Left kidney (tissue), 2 donors: ENCODE data around the gene ANKRD6. TPM values are rescaled to one million over a fixed set of nuclear protein-coding genes. Genes with fewer than 3 reads are reported as not detected.
A peak's percentile ranks its signal among the peaks of the same experiment; 100 is the strongest.
"Not testable (repeated sequence)": the region's sequence is repeated elsewhere in the genome, so short reads cannot be mapped to it uniquely, and the experiment has no call there.

Source experiments
- DNase-seq: peaks from one replicate; pipeline ENCODE4 v3.0.0-alpha.2; 2013
- polyA plus RNA-seq: library from polyadenylated mRNA; unstranded; fragments of 120-200 nt; gene quantifications from one replicate; pipeline ENCODE4 v1.2.1, GENCODE V29; 2013; ENCODE audit not compliant: insufficient read length

The ANKRD6 gene
- polyA plus RNA-seq, 1 donor = 36.5 TPM

DNA sequence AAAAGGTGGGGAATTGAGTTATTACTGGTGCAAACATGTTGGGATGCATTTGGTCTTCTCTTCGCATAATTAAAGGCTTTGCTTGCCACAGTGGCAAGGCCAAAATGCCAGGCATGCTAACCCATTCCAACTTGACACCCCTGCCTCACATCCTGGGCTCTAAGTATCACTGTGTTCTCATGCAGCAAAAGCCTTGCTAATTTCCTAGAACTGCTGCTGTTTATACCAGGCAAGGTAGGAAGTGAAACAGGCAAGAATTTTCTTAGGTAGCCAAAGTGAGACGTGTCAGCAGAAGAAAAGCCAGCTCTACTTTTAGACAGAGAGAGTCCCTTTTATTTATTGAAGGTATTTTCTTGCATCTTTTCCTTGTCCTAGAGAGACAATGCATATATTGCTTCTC lies 164.4 kb downstream of the ANKRD6 start:
- no peak for DNase-seq

DNA sequence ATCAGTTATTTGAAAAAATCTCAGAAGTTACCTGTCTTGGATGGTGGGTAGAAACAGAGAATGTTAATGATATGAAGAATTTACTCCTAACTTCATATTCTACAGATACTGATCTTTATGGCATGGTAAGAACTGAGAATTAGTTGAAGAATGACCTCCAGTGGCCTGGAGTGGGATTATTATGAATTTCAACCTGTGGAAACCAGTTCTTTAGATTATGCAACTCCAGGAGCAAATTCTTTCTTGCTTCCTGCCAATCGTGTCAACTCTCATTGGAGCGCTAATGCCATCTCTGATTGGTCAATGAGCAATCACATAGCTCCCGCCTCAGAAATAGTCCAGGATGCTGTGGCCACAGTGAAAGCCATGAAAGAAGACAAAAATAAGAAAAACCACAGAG lies 165.0 kb downstream of the ANKRD6 start:
- DNase-seq = no peak

DNA sequence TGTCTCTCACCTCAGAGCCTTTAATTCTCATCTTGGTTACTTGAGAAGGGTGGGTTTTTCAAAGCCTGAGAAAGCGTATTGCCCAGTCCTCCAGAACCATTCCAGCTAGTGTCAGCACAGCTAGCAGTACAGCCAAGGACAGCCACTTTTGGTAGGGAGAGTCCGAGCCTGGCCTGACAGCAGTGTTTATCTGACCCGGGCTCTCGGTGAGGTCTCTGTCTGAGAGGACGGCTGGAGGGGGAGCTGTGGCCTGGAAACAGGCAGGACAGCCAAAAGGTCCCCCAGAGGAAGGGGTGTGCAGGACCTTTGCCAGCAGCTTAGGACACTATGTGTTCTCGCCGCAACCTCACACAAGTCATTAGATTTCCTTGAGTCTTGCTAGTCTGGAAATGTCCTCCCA lies 166.8 kb downstream of the ANKRD6 start:
- DNase-seq = no peak

DNA sequence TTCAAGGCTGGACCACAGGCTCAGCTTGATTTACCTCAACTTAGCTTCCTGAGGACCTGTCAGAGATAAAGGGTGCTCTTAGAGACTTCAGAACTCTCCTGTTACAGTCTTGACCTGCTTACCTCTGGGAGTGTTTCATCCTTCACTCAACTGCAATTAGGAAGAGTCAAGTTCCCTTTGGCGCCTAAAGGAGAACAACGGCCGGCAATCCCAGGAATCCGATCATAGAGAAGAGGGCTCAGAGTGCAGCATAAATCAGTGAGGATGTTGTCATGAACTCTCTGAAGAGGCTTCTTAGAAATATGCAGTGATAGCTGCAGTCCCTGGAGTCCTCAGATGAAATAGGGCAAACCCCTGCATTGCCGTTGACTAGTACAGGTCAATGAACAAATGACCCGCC lies 169.2 kb downstream of the ANKRD6 start:
- DNase-seq = peak; percentile 66

DNA sequence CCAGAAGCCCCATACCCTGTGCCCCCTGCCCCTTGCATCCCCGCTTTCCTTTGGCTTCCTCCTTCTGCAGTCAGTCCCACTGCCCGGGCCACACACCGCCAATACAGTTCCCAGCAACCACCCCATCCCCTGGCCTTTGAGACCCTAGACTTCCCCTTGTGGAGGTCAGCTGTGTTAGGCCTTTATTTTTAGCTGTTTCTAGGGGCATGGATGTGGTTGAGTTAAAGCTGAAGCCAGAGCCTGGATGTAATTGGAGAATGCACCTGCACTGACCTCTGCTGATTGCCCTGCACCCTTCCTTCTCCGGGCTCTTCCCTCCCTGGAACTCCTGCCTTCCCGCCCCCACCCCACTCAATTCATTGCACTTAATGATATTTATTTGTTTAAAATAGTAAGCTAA lies 171.7 kb downstream of the ANKRD6 start:
- DNase-seq = no peak

DNA sequence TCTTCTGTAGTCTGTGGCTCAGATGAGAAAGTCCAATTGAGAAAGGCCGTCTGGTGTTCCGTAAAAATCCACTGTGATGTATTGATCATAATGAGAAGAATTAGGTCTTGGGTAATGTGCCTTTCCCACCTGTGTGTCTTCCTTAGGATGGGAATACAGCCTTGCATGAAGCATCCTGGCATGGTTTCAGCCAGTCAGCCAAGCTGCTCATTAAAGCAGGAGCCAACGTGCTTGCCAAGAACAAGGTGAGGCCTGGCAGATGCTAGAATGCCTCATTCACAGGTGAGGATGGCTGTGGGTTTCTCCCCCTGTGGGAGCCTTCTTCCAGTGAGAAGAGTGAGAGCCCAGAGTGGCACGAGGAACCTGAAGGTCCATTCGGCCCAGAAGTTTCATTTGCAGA lies 172.9 kb downstream of the ANKRD6 start:
- no peak for DNase-seq

DNA sequence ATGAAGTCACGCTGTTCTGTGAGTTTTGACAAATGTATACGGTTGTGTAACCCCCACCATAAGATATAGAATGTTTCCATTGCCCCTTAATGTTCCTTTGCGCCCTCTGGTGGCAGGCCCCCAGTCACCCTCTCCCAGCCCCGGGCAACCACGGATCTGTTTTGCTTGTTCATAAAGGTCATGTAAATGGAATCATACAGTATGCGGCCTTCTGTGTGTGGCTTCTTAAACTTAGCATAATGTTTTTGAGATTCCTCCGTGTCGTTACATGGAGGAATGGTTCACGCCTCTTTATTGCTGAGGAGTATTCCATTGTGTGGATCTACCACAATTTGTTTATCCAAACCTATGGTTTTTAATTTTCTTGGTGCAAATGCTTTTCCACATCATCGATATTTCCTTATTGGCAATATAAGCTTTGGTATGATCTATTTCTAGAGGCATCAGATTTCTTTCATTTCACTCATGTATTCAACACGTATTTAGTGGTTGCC lies 177.2 kb downstream of the ANKRD6 start:
- no peak for DNase-seq

DNA sequence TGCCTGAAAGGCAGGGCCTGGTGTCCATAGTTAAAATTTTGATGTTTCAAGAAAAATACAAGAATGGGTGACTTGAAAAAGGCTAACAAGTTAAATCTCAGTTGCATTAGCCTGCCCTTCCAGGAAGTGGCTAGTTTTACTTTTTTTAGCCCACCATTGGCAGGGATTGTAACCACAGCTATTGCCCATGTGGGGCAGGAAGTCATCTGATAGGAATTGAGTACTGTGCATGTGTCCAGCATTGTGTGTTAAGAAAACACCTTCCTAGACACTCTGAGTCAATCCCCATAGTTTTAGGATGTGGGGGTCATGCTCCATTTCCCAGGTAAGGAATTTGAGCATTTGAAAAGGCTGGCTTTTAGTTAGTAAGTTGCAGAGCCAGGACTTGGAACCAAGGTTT lies 178.7 kb downstream of the ANKRD6 start:
- DNase-seq = no peak

DNA sequence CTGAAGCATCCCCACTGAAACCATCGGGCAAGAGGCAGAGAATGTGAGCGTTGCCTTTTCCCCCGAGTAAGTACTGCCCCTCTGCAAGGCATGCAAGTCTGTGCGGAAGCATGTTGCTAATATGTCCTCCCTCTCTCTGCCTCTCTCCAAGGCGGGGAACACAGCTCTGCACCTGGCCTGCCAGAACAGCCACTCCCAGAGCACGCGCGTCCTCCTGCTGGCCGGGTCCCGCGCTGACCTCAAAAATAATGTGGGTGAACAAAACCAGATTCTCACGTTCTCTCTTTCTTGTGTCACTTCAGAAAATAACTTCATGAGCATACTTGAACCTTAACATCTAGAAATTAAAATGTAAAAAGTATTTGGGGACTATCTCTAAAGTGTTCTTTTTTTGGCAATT lies 179.2 kb downstream of the ANKRD6 start:
- DNase-seq = no peak

DNA sequence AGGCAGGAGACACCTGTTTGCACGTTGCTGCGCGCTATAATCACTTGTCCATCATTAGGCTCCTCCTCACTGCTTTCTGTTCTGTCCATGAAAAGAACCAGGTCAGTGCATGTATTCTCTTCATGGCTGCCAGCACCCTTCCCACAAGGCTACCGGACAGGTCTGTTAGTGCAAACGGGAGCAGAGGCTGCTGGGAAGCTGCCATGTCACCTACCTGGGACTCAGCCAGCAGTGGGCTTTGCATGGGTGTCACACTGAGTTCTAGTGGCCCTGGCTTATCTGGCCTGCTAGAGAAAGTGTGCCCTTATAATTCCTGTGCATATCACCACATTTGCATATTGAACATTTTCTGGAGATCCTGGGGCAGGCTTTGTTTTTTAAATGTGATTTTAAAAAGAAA lies 180.8 kb downstream of the ANKRD6 start:
- DNase-seq = no peak

DNA sequence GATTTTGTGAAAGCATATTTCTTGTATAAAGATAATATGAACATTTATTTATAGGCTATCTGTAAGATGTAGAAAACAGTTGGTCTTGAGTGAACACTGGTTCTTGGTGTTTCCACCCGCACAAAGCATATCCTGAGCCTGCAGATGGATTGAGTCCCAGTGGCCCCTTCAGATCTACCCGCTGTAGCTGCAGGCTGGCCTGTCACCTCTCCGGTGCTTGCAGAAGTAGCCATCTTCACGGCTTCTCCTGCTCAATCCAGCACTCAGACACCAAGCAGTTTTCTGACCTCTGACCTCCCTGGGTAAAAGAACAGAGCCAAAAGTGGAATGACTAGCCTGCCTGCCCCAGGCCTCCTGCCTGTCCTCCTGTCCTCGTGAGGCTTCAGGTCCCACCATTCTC lies 182.9 kb downstream of the ANKRD6 start:
- DNase-seq = no peak

DNA sequence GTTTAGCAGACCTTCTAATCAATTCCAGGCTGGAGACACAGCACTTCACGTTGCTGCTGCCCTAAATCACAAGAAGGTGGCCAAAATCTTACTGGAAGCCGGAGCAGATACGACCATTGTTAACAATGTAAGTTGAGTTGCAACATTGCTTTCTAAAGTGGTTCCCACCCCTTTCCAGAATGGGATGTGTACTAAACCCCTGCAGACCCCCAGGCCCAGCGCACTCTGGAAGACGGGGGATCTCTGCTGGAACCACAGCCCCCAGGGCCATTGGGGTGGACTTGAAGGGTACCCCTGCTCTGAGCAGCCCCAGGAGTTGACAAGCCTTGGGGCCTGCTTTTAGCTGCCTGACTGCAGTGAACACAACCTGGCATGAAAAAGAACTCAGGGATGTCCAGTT lies 183.6 kb downstream of the ANKRD6 start:
- no peak for DNase-seq

DNA sequence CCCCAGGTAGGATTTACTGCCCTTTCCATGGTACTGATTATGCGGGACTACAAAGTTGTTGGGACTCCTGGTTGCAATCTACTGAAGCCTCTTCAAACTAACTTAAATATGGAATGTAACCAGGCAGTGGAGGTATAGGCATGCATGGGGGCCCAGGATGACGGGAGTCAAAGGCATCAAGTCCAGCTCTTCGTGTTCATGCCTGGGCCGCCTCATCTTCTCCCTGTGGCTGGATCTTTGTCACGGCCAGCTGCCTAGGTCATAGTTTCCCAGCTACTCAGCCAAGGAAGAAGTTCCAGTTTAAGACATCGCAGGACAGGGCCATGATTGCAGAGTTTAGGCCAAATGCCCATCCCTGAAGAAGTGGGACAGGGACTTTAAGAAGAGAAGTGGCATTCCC lies 185.1 kb downstream of the ANKRD6 start:
- no peak for DNase-seq

DNA sequence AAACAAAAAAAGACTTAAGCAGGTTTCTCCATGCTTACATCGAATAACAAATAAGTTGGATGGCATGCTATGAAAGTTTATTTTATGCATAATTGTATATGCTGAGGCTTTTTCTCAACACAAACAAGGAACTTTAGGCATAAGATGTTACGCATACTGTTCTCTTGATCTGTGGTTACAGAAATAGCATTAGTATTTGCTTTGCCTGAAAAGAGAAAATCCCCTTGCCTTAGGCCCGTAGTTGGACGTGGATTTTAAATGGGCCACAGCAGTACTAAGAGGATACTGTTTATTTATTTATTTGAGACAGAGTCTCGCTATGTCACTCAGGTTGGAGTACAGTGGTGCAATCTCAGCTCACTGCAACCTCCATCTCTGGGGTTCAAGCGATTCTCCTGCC lies 186.6 kb downstream of the ANKRD6 start:
- no peak for DNase-seq

DNA sequence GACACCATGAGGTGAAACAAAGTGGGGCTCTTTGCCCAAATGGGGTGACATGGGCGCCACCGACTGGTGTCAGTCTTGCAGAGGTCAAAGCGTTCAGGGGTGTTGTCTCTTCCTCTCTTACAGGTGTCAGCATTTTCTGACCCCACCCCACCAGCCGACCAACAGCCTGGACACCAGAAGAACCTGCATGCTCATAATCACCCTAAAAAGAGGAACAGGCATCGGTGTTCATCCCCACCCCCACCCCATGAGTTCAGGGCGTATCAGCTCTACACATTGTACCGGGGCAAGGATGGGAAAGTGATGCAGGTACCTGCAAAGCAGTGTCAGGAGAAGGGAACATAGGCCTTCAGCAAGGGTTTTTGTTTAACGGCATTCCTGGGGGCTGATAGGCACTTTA lies 190.8 kb downstream of the ANKRD6 start:
- DNase-seq = no peak

DNA sequence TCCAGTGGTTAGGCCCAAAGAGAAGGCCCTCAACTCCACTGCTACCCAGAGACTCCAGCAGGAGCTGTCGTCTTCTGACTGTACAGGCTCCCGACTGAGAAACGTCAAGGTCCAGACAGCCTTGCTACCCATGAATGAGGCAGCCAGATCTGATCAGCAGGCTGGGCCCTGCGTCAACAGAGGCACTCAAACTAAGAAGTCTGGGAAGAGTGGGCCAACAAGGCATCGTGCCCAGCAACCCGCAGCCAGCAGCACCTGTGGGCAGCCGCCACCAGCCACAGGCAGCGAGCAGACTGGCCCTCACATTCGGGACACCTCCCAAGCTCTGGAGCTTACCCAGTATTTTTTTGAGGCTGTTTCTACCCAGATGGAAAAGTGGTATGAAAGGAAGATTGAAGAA lies 197.5 kb downstream of the ANKRD6 start:
- DNase-seq = no peak

DNA sequence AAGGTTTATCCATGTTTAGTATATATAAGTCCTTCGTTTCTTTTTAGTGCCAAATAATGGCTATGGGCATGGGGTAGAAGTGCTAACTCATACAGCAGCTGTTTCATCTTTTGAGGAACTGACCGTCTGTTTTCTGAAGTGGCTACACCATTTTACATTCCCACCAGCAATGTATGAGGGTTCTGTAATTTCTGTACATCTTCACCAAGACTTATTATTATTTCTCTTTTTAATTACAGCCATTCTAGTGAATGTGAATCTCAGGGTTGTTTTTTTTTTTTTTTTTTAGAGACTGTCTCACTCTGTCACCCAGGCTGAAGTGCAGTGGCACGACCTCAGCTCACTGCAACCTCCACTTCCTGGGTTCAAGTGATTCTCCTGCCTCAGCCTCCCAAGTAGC lies 203.5 kb downstream of the ANKRD6 start:
- DNase-seq = not testable (repeated sequence)

DNA sequence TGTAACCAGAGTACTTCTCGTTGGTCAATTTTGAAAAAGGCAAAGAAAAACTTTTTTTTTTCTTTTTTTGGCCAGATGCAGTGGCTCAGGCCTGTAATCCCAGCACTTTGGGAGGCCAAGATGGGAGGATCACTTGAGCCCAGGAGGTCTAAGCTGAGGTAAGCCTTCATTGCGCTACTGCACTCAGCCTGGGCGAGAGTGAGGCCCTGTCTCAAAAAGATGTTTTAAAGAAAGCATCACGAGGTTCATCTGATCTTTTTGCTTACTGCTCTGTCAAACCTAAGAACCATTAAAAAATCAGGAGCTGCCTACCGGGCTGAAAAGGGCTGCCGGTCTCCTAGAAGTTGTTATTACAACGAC lies 205.0 kb downstream of the ANKRD6 start:
- no peak for DNase-seq

DNA sequence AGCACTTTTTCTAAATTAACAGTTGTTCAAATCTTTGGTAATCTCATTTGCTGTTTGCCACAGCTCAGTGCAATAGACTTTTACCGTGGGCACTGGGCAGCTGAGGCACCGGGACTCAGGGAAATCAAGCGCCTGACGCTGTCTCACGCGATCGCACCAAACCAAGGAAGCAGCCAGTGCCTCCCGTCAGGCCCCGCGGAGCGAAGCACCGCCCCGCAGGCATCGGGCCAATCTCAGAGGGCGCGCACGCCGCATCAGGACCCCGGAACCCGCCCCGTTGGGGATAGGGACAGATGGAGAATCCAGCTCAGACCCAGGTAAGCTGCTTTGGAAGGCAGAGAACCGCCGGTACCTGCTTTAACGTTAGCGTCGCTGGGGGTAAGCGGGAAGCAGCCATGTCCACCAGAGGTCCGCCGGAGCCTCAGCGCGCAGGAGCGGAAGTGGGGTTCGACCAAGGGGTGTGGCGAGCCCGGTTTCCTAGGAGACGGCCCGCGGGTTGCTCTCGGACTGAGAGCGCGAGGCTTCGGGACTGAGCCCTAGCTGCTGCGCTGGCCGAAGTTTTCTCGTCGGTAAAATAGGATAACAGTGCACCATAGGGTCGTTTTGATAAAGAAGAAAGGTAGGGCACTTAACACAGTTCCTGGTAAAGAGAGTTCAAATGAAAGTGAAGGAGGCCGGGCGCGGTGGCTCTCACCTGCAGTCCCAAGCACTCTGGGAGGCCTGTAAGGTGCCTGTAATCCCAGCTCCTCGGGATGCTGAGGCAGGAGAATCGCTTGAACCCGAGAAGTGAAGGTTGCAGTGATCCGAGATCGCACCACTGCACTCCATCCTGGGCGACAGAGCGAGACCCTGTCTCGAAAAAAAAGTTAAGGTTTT lies 205.6 kb downstream of the ANKRD6 start, which contains the start of gene LYRM2:
LYRM2 (minus strand) TSS at position 428 of the 876 bp plus-strand sequence; CDS start at position 397, 31 bp downstream.
- DNase-seq = peak; percentile 92

DNA sequence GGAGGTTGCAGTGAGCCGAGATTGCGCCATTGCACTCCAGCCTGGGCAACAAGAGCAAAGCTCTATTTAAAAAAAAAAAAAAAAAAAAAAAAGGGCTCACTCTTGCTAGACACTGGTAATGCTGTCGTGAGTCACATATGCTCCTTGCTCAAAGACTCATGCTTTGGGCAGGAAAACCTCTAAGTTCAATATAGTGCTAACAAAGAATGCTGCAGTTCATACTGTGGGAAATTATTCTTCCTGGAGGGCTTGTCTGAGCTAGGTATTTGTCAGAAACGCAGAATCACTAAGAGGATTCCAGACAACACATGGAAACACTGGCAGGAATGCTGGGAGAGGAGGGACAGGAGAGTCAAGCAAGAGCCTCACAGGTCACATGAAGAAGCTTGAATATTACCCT lies 207.9 kb downstream of the ANKRD6 start:
- no peak for DNase-seq

DNA sequence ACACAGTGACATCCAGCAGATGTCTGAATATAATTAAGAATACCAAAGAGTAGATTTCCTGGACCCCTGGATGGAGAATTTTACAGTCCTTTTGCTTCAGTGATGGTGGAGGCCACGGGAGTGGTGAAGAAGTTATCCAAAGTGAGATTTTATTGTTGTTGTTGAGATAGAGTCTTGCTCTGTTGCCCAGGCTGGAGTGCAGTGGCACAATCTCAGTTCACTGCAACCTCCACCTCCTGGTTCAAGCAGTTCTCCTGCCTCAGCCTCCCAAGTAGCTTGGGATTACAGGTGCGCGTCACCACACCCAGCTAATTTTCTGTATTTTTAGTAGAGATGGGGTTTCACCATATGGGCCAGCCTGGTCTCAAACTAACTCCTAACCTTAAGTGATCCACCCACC lies 208.6 kb downstream of the ANKRD6 start:
- not testable (repeated sequence) for DNase-seq

DNA sequence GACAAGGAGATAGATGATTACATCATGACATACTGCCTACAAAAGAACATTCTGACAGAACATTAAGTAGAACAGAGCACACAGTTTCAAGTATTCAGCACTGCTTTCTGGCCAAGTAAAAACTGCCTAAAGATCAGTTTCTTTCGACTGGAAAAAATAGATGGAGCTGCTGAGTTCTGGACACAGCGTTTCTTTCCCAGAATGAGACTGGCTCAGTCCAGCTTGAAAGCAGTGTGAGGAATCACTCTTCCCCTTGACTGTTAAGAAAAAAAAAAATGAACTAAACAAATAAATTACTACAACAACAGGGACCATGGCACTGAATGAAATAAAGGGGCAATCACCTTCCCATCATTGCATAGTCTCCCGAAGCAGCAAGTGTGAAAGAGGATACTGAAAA lies 210.0 kb downstream of the ANKRD6 start:
- no peak for DNase-seq

DNA sequence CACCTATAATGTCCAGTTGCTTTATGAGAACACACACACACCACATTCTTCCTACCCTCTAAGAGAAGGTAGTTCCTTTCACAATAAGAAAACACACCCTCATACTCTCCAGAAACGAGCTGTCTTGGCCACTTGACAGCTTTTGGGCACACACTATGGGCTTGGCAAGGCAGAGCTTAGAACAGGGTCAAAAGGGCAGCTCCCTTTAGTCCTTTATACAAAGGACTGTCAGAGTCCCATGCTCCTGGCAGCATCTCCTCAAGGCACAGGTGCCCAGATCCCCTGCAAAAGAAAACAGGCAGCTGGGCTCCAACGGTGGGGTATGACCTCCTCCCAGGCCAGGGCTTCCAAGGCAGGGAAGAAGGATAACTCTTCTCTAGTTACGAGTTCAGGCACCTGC lies 210.5 kb downstream of the ANKRD6 start:
- no peak for DNase-seq

DNA sequence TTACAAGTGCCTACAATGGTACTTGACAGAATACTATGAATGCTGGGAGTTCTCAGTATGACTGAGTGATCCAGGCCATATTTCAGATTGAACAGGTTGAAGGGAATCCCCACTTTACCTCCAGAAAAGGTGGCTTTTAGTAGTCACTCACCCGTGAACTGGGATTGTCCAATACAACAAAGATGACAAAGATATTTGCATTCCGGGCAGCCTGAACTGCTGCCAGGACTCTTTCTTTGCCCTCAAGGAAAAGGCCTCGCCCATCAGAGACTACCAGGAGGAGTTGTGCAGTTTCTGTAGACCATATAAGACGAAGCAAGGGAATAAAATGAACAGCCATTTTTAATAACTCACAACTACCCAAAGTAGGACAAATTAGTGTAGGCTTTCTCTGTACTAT lies 211.9 kb downstream of the ANKRD6 start:
- DNase-seq = no peak
